ENCODE data around the gene DNAJB8.
A peak's percentile ranks its signal among the peaks of the same experiment; 100 is the strongest.

Gene DNAJB8

DNA sequence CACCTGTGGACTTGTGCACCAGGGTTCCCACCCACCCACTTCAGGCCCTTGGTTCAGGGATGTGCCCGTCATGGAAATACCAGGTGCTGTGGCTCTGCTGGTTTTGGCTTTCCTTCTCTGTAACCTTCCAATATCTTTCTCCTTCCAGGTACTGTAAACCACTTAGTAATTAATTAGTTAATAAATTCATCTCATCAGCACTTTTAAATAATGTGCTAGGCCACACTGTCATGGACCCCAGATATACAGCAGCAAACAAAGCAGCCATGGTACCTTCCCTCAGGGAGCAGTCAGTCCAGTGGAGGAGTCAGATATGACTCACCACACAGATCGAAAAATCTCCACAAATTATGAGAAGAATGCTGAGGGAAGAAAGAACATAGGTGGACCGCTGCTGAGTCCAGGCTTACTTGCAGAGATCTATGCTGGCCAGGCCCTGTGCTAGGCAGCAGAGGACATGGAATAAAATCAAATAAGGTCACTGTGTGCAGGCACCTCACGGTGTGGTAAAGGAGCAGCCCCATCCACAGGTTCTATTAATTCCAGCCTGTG is 33.1 kb upstream of the DNAJB8 start:
- H3K36me3 ChIP-seq (ENCODE audit: insufficient read depth, low read length), result no peaks in the 10 kb centered on the region
- ATAC-seq (ENCODE audit: insufficient read depth, low read depth) (no peak), DNase-seq (no peak)
- peaks cover 6% of the 10 kb centered on the region for H3K27me3 ChIP-seq (ENCODE audit: insufficient read depth, low read length, poor library complexity)
- TF ChIP-seq EZH2 (IDR thresholded peaks at IDR 0.05; ENCODE audit: borderline replicate concordance, low read depth, low read length, severe bottlenecking), result no peak
- TF ChIP-seq, protein P1, sequence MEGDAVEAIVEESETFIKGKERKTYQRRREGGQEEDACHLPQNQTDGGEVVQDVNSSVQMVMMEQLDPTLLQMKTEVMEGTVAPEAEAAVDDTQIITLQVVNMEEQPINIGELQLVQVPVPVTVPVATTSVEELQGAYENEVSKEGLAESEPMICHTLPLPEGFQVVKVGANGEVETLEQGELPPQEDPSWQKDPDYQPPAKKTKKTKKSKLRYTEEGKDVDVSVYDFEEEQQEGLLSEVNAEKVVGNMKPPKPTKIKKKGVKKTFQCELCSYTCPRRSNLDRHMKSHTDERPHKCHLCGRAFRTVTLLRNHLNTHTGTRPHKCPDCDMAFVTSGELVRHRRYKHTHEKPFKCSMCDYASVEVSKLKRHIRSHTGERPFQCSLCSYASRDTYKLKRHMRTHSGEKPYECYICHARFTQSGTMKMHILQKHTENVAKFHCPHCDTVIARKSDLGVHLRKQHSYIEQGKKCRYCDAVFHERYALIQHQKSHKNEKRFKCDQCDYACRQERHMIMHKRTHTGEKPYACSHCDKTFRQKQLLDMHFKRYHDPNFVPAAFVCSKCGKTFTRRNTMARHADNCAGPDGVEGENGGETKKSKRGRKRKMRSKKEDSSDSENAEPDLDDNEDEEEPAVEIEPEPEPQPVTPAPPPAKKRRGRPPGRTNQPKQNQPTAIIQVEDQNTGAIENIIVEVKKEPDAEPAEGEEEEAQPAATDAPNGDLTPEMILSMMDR (IDR thresholded peaks at IDR 0.05; ENCODE audit: borderline replicate concordance, extremely low read depth, low read length, poor library complexity, severe bottlenecking), result no peak
- no peak overlapping the region for H3K27ac ChIP-seq (ENCODE audit: low read length)
- H3K4me3 ChIP-seq (ENCODE audit: low read depth in 1 of 2, low read length in 2 of 2), result no peak overlapping the region
- no peak overlapping the region for H3K4me2 ChIP-seq (ENCODE audit: insufficient read depth, low read length)
- H4K20me1 ChIP-seq (ENCODE audit: insufficient read depth, low read length), result no peaks in the 10 kb centered on the region
- no peak overlapping the region for H2AFZ ChIP-seq (ENCODE audit: low read depth, low read length)
- H3K4me1 ChIP-seq (ENCODE audit: insufficient read depth, low read length), result peaks cover 11% of the 10 kb centered on the region
- H3K9me3 ChIP-seq (ENCODE audit: insufficient read depth, low read length, severe bottlenecking), result no peaks in the 10 kb centered on the region
- no peak overlapping the region for H3K9ac ChIP-seq (ENCODE audit: low read depth, low read length)
- no peaks in the 10 kb centered on the region for H3K79me2 ChIP-seq (ENCODE audit: insufficient read depth, low read length)

DNA sequence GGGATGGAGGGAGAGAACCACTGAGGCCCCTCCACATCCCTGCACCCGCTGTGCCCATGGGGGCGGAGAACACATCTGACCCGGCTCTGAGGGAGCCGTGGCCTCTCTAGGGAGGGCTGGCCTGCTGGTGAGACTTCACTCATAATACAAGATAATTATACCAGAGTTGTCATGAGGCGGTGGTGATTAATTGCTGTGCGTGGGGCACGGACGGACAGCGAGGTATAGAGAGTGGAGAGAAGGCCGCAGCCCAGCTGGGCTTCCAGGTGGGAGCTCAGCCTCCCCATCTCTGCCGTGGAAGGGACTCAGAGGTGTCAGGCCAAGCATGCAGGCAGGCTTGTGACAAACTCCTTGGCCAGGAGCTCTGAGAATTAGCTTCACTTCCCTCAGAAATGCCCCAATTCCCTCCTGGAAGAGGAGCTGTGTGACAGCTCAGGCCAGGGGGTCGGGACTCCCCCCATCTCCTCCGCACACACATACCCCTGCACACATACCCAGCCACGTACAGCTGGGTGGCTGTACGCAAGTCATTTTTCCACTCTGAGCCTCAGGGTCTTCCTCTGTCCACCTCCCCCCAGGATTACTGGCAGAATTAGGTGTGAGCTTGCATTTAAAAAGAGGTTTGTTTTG is 32.3 kb upstream of the DNAJB8 start:
- H4K20me1 ChIP-seq (ENCODE audit: insufficient read depth, low read length), result no peaks in the 10 kb centered on the region
- no peak overlapping the region for H3K4me2 ChIP-seq (ENCODE audit: insufficient read depth, low read length)
- no peak overlapping the region for H3K9ac ChIP-seq (ENCODE audit: low read depth, low read length)
- H2AFZ ChIP-seq (ENCODE audit: low read depth, low read length), result no peak overlapping the region
- no peaks in the 10 kb centered on the region for H3K79me2 ChIP-seq (ENCODE audit: insufficient read depth, low read length)
- no peak for TF ChIP-seq EZH2 (IDR thresholded peaks at IDR 0.05; ENCODE audit: borderline replicate concordance, low read depth, low read length, severe bottlenecking)
- TF ChIP-seq, protein P1 (IDR thresholded peaks at IDR 0.05; ENCODE audit: borderline replicate concordance, extremely low read depth, low read length, poor library complexity, severe bottlenecking), result no peak
- H3K4me3 ChIP-seq (ENCODE audit: low read depth in 1 of 2, low read length in 2 of 2), result no peak overlapping the region
- H3K27me3 ChIP-seq (ENCODE audit: insufficient read depth, low read length, poor library complexity), result peaks cover 6% of the 10 kb centered on the region
- DNase-seq, result no peak
- H3K4me1 ChIP-seq (ENCODE audit: insufficient read depth, low read length), result peaks cover 11% of the 10 kb centered on the region
- no peak for ATAC-seq (ENCODE audit: insufficient read depth, low read depth)
- no peaks in the 10 kb centered on the region for H3K36me3 ChIP-seq (ENCODE audit: insufficient read depth, low read length)
- no peak overlapping the region for H3K27ac ChIP-seq (ENCODE audit: low read length)
- no peaks in the 10 kb centered on the region for H3K9me3 ChIP-seq (ENCODE audit: insufficient read depth, low read length, severe bottlenecking)

DNA sequence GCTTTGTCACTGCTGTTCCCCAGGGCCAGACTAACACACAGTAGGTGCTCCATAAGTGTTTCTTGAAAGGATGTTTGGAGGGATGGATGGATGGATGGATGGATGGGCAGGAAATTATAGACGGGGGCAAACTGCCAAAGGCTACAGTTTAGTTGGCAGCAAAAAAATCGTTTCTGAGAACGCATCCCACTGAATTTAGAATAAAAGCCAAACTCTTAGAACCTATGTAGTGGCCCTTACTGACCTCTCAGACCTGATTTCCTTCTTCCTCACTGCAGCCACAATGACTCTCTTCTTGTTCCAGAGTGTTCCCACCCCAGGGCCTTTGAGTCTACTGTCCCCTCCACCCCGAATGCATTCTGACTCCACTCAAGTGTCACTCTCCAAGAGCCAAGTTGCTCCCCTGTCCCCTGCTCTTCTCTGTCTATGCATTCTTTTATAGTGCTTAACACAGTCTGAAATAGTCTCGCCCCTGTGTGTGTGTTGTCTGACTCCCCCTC is 31.5 kb upstream of the DNAJB8 start:
- no peaks in the 10 kb centered on the region for H4K20me1 ChIP-seq (ENCODE audit: insufficient read depth, low read length)
- H3K4me2 ChIP-seq (ENCODE audit: insufficient read depth, low read length), result peak overlapping the region; percentile 71
- peaks cover 11% of the 10 kb centered on the region for H3K4me1 ChIP-seq (ENCODE audit: insufficient read depth, low read length)
- no peak overlapping the region for H3K27ac ChIP-seq (ENCODE audit: low read length)
- H3K9ac ChIP-seq (ENCODE audit: low read depth, low read length), result no peak overlapping the region
- no peaks in the 10 kb centered on the region for H3K9me3 ChIP-seq (ENCODE audit: insufficient read depth, low read length, severe bottlenecking)
- TF ChIP-seq, protein P1 (IDR thresholded peaks at IDR 0.05; ENCODE audit: borderline replicate concordance, extremely low read depth, low read length, poor library complexity, severe bottlenecking), result no peak
- no peak for TF ChIP-seq EZH2 (IDR thresholded peaks at IDR 0.05; ENCODE audit: borderline replicate concordance, low read depth, low read length, severe bottlenecking)
- peak overlapping the region; percentile 52; the same call in 1 of the 2 replicates for H2AFZ ChIP-seq (ENCODE audit: low read depth, low read length)
- no peak for DNase-seq
- ATAC-seq (ENCODE audit: insufficient read depth, low read depth), result no peak
- no peaks in the 10 kb centered on the region for H3K36me3 ChIP-seq (ENCODE audit: insufficient read depth, low read length)
- no peaks in the 10 kb centered on the region for H3K79me2 ChIP-seq (ENCODE audit: insufficient read depth, low read length)
- peak overlapping the region in 1 of 2 experiments; percentile 54; a peak in 1 of 4 replicates for H3K4me3 ChIP-seq (ENCODE audit: low read depth in 1 of 2, low read length in 2 of 2)
- H3K27me3 ChIP-seq (ENCODE audit: insufficient read depth, low read length, poor library complexity), result peaks cover 6% of the 10 kb centered on the region

All from DND-41 (cell line).